ENCODE results near the gene HAO1.

- TF ChIP-seq EZH2phosphoT487 (IDR thresholded peaks at IDR 0.05; ENCODE audit: low read length) (no peak), CTCF (IDR thresholded peaks at IDR 0.05; ENCODE audit: low read length) (peak; percentile 58), EZH2 (optimal IDR thresholded peaks at IDR 0.05; ENCODE audit: low read depth, low read length) (no peak)
Observed at GRCh38 chr20:7926767-7927166, 13.5 kb downstream of the HAO1 start.

Measured in MM.1S (cell line).